ENCODE measurements around the gene TMUB2.
A peak's percentile ranks its signal among the peaks of the same experiment; 100 is the strongest.
"Not testable (repeated sequence)": the region's sequence is repeated elsewhere in the genome, so short reads cannot be mapped to it uniquely, and the experiment has no call there.

TMUB2 gene

DNA sequence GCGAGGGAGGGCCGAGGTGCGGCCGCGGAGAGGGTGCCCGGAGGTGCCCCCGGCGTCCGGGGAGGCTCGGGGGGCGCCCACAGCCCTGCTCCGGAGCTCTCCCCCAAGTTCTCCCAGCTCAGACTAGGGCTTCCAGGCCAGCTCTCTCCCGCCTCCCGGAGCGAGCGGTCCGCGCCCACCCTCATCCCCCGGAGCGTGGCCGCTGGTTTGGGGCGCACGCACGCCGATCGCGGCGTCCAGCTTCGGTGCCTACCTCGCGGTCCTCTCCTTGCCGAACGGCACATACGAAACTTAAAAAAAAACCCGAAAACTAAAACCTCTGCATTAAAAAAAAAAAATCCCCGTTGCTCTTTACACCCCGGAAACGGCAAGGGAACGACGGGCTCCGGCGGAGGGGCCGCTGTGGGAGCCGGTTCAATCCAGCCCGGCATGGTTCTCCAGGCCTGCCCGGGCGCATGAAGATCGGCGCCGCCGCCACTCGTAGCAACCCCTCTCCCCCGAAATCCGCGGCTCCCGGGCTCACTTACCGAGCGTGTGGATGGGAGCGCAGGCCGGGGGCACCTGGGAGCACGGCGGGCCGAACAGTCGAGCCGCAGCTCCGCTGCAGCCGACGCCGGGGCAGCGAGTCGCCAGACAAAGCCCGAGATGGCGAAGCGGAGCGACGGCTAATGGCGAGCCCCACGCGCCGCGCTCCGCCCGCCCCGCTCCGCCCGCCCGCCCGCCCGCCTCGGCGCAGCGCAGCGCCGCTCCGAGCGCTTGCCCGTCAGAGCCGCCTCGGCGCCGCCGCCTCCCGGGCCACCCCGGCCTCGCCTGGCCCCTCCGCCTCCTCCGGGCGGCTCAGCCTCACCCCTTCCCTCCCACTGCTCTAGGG lies 33.7 kb downstream of the TMUB2 start:
- peak; percentile 50 for DNase-seq

DNA sequence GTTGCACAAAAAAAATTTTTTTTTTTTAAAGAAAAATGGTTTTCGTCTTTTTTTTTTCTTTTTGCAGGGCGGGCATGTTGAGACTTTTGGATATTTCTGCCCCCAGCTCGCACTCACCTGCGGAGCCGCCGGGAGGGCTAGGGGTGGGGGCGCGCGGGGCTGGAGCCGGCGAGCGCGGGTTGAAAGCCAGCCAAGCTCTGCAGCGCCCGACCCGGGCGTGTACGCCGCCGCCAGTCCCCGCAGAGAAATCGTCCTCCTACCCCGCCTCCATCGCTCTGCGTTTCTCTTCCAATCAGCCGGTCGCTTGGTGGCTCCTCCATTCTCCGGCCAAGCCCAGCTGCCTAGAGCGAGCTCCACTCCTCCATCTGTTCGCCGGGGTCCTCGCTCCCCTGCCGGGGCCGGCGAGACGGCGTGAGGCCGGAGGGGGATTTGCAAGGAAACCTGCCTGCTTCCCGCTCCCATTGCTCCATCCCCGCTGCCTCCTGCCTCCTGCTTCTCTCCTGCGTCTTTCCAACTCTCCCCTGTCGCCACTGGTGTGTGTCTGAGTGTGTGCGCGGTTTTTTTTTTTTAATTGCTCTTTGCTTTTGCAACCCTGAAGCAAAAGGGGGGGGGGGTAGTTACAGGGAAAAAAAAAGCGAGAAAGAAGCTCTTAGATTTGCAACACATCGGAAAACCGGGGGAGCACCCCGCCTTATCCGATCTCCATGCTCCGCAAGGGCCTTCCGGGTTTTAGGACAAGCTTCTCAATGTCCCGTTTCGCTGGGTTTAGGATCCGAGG lies 34.5 kb downstream of the TMUB2 start:
- DNase-seq: peak; percentile 77

DNA sequence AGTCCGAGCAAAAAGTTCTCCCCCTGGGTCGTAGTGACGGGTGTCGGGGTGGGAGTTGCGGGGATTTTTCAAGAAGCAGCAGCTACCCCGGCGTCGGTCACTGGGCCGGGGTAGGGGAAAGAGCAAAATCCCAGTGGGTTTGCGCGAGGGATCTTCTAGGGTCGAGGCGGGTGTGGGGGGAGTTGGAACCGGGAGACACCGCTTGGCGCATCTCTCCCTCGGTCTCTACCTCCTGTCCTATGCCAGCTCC lies 35.0 kb downstream of the TMUB2 start:
- no peak for DNase-seq

DNA sequence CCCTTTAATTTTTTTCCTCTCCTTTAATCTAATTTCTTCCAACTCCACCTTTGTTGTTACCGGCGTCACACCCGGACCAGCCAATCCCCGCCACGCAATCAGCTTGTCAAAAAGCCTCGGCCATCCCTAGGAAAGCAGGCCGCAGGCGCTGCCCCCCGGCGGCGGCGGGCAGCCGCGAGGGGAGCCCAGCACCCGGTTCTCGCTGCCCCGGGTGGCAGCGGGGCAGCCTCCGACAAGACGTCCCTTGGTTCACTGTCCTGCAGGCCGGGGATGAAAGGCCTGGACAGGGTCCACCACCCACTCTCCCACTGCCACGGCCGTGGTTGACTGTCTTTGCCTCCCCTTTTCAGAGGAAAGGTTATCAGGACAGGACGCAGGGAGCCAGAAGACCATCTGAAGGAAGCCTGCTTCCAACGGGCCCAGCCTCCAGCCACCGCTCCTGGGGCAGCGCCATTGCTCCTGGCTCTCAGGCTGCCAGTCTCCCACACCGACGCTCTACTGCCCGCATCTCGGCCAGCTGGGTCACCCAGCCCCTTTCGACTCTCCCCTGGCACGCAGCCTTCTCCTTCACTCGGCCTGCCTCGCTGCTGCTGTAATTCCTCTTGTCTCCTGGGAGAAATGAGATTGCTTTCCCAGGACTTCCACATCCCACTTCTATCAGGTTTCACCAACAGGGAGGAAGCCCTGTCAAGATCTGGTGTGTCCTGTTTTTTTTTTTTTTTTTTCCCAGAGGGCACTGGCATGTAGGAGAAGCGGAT lies 35.5 kb downstream of the TMUB2 start:
- peak; percentile 80 for DNase-seq

DNA sequence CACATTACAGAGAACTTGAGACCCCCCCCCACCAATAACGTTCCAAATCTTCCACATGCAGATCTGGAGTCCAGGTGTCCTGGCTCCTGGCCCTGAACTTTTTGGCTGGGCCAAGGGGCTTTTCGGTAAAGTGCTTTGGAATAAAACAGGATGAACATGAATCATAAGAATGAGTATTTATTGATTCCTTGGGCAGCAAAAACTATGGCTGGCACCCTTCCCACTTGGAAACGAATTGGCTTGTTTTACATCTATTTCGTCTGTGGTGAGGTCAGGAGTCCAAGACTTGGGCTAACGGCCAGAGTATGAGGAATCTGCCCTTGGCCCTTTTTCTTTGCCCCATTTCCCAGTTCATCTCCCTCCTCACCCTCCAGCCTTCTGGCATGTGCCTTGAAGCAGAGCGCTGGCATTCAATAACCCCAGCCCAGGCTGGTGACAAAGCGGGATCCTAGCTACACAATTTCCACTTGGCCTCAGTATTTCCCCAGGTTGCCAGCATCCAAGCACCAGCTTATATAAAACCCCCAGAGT lies 36.8 kb downstream of the TMUB2 start:
- DNase-seq: peak; percentile 49

DNA sequence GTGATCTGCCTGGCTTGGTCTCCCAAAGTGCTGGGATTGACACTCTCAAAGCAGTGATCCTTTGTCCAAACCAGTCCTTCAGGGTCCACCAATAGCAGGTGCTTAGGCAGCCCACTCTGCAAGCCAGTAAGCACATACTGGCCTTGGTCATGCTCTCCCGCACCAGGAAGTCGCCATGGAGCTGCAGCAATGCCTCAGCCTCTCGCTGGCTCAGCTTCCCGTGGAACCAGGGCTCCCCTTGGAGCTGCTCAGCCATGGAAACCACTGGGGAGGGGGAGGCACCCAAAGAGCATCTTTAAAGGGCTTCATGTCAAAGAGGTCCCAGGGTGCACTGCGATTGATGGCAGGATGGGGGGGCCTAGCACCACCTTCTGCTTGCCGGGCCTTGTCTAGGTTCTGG lies 42.3 kb downstream of the TMUB2 start:
- DNase-seq: no peak

DNA sequence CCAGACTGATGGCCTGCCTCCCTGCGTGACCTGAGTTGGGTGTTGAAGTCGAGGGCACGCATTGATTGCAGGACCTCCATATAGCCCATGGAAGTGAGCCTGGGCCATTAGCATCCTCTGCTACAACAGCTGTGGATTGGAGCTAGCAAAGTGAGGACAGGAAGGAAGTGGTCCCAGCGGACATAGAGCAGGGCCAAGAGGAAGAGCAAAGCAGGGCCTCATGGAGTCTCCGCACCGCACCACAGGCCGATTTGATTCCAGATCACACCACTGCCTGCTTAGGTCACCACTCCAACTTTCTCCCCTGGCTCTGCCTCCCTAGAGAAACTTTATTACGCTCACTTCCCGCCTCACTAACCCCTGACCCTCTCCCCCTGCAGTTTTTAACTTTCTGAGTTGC lies 43.4 kb downstream of the TMUB2 start:
- no peak for DNase-seq

DNA sequence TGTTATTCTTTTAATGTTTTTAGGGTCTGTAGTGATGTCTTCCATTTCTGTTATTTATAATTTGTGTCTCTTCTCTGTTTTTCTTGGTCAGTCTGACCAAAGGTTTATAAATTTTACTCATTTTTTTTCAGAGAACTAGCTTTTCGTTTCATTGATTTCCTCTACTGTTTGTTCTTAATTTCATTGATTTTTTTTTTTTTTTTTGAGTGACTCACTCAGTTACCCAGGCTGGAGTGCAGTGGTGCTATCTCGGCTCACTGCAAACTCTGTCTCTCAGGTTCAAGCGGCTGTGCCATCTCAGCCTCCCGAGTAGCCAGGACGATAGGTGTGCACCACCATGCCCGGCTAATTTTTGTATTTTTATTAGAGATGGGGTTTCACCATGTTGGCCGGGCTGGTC lies 45.3 kb downstream of the TMUB2 start:
- no peak for DNase-seq

DNA sequence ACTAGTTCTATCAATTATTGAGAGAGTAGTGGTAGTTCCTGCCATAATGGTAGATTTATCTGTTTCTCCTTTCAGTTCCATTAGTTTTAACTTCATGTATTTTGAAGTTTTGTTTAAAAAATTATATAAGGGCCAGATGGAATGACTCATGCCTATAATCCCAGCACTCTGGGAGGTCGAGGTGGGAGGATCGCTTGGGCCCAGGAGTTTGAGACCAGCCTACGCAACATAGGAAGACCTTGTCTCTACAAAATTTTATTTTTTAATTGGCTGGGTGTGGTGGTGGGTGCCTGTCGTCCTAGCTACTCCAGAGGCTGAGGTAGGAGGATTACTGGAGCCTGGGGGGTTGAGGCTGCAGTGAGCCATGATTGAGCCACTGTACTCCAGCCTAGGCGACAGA lies 46.8 kb downstream of the TMUB2 start:
- DNase-seq: no peak

DNA sequence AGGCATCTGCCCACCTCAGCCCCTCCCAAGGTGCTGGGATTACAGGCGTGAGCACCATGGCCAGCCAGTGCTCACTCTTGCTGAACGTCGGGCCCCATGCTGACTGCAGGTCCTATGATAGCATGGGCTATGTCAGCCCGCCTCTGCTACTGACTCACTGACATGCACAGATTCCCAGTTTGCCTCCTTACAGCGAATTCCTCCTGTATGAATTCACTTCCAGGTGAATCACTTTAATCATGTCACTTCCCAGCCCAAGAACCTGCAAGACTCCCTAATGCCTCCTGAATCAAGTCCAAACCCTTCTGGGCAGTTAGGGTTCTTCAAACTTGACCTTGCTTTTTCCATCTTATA lies 48.8 kb downstream of the TMUB2 start:
- DNase-seq: peak; percentile 10

DNA sequence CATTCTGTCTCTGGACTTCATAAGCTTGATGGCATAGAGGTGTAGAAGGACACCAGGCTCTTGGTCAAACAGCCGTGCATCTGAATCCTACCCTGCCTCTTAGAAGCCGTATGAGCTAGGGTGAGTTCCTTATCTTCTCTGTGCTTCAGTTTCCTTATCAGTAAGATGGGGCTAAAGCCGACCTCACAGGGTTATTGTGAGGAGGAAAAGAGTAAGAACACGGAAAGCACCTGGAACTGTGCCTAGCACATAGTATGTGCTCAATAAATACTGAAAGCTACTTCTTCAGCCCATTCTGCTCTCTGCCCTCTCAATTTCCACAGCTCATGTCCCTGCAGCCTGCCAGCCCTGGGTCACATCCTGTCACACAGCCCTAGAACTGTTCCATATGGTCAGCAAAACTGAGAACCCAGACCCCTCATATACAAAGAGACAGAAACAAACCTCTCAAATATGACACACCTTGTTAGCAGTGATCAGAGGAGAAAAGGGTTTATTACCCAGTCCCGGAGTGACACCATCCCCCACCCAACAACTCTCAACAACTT lies 49.7 kb downstream of the TMUB2 start:
- DNase-seq: no peak

DNA sequence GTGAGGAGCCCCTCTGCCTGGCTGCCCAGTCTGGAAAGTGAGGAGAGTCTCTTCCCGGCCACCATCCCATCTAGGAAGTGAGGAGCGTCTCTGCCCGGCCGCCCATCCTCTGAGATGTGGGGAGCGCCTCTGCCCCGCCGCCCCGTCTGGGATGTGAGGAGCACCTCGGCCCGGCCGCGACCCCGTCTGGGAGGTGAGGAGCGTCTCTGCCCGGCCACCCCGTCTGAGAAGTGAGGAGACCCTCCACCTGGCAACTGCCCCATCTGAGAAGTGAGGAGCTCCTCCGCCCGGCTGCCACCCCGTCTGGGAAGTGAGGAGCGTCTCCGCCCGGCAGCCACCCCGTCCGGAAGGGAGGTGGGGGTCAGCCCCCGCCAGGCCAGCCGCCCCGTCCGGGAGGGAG lies 51.1 kb downstream of the TMUB2 start:
- DNase-seq: not testable (repeated sequence)

DNA sequence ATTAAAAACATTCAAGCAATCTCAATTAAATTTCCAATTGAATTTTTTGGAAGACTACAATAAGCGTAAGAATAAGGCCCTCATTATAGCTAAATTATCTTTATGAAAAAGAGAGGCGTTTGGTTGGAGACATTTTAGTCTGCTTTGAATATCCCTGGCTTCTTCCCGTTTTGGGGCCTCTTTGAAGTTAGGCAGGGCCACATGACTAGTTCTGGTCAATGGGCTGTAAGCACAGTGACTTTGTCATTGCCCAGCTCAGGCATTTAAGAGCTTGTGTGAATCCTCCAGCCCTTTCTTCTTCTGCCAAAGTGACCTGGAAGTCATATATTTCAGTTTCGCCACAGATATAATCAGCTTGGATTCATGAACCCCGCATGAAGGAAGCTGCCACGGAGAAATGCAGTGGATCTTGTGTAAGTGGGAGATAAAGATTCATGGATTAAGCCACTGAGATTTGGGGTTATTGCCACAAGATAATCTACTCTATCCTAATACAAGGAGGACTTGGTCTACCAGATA lies 54.4 kb downstream of the TMUB2 start:
- DNase-seq: no peak
